Stimulated activated CD4-positive, alpha-beta T cell treated with anti-CD3 and anti-CD28 coated beads, Interleukin-1b, Interleukin-23, amount 100 ng/mL, for 24 hours (primary cell): ENCODE measurements around the gene MIPOL1.
"Not testable (repeated sequence)": the region's sequence is repeated elsewhere in the genome, so short reads cannot be mapped to it uniquely, and the experiment has no call there.

Experiments used
- DNase-seq, 4 experiments: peaks; one replicate each; pipeline ENCODE4 v3.0.0-alpha.2; 2020; ENCODE audit warnings: low read depth in 4 of 4, low spot score in 1 of 4

The MIPOL1 gene

DNA sequence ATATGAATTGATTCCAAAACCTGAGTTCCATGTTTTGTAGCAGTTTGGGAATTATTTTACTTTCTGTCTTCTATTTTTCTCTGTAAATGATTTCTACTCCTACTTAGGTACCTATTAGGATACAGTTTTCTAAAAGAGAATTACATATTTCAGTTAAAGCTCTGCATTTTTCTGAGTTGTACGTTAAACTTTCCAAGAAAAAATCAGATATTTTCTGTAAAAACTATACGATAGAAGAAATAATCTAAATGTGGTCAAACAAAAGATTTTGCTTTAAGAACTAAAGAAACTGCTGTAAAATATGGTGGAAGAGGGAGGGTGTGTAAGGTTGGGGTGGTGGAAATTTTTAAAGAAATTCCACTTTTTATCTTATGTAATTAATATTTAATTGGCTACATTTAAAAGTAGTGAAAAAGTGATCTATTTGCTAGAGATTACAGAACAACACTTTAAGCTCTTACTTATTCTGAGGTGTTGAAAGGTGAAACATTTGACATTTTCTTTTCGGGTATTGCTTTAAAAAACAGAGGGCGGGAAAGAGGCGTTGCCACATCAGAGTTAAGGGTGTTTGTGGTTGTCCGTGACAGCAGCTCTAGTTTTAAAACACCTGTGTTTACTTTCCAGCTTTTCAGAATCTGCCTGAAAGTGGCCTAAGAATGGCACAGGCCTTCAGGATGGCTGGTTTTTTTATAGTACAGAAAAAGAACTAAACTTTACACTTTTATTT lies 187.3 kb downstream of the MIPOL1 start:
- no peak for DNase-seq

DNA sequence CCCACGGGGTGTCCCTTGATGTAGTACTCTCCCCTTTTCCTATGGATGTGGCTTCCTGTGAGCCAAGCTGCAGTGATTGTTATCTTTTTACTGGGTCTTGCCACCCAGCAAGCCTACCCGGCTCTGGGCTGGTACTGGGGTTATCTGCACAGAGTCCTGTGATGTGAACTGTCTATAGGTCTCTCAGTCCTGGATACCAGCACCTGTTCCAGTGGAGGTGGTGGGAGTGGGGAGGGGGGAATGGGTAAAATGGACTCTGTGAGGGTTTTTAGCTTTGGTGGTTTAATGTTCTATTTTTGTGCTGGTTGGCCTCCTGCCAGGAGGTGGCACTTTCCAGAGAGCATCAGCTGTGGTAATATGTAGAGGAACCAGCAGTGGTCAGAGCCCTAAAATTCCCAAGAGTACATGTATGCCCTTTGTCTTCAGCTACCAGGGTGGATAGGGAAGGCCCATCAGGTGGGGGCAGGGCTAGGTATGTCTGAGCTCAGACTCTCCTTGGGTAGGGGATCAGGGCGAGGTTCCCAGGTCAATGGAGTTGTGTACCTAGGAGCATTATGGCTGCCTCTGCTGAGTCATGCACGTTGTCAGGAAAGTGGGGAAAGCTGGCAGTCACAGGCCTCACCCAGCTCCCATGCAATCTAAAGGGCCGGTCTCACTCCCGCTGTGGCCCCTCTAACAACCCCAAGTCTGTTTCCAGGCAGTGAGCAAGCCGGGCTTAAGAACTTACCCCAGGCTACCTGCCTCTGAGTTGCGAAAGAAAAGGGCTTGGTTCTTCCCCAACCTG lies 199.6 kb downstream of the MIPOL1 start:
- not testable (repeated sequence) for DNase-seq

DNA sequence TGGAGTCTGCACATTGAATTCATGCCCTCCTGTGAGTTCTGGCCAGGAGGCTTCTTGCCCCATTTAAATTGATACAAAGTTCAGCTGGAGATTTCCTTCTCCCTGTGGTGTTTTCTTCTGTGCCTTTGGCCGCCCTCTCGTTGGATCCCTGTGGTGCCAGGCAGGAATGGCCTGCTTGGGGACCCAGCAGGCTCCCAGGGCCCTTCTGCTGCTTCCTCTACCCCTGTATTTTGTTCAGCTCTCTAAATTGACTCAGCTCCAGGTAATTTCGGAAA lies 200.1 kb downstream of the MIPOL1 start:
- no peak for DNase-seq

DNA sequence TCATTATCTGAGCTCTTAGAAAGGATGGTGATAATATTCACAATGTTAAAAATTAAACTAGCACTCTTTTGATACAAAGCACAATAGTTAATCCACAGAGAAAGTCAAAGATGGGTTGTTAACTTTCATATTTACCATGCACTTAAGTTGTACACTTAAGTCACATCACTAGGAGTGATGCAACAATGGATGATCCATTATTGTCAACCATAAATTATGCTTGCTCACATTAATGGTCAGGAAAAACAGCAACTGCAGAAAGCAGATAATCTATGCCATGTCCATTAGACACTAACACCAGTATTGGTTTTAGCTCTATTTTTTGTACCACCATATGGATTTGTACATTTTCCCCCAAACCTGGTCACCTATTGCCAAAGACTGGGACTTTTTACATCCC lies 201.8 kb downstream of the MIPOL1 start:
- no peak for DNase-seq

DNA sequence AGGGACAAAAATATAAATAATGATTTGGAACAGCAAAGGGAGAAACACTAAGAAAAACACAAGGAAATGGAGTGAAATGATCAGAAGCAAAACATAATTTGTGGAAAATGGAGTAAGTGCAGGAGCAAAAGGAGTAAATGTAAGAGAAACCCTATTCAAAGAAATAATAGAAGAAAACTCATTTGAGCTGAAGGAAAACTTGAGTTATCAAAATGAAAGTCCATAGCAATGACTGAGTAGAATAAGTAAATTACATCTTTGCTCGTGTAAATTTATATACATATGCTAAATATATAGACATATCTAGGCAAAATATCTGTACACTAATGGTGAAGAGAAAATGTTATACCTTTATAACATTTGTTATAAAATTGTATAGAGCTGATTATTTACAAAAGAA lies 203.4 kb downstream of the MIPOL1 start:
- no peak for DNase-seq

DNA sequence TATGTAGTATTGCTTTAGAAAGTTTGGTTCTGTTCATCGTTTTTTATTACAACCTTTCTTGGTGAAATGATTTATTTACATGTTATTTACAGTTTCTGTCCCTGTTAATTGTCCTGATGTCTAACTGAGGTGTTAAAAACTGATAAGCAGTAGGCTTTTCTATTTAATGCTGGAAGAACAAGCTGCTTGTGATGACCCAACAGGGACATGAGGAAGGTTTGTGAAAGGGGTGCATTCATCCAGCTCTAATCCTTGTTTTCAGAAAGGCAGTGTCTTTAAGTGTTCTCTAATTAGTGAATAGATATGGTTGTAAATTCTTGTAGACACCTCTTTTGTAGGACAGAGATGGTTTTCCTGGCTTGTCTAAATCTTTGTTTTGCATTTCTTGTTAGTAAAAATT lies 205.9 kb downstream of the MIPOL1 start:
- no peak for DNase-seq

DNA sequence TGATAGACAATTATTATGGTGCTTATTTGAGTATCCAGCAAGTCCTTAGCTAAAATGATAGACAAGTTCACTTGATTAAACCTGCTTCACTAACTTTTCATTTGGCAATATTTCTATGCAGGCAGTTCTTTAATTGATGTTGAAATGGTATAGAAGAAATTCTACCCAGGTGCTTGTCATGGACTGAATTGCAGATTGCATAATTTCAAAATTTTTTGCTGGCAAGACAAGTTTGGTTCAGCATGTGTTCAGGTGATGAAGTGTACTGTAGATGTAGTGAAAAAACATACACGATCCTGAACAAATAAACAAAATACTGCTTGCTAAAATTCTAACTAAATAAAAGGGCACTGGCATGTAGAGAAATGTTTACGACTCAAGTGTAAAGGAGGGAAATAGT lies 208.4 kb downstream of the MIPOL1 start:
- no peak for DNase-seq

DNA sequence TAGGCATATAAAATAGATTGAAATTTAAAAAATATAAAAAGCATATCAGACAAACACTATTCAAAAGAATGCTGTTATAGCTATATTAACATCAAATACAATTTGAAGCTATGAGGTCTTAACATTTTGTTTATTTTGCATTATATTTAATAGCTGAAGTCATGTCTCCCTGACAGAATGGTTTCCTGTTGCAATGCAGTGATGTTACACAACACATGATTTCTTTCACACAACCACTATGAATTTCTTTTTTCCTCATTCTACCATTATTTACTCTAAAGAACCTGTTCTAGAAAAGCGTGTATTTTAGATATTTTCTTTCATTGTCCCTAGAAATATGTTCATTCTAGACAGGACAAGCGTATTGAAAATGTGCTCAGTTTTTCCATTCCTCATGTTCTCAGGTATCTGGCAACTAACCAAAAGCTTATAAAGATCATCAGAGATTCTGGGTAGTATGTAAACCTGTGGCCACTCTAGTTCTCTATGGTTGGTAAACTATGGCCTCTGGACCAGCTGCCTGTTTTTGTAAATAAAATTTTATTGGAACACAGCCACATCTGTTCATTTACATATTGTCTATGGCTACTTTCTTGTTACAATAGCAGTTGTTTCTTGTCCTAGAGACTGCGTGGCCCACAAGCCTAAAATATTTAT lies 213.5 kb downstream of the MIPOL1 start:
- no peak for DNase-seq

DNA sequence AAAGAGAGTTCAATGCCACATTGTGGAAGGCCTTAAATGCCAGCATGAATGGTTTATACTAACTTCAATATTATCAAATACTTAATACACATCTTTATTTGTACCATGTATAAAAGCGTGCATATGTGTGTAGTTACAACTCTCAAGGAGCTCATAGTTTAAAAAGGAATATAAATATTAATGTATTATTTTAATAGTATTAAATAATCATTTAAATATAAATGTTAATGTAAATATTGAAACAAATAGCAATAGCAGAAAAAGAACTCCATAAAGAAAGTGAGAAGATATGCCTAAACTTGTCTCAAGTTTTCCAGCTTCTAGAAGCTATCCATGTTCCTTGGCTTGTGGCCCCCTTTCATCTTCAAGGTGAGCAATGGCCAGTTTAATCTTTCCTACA lies 215.3 kb downstream of the MIPOL1 start:
- DNase-seq, result no peak

DNA sequence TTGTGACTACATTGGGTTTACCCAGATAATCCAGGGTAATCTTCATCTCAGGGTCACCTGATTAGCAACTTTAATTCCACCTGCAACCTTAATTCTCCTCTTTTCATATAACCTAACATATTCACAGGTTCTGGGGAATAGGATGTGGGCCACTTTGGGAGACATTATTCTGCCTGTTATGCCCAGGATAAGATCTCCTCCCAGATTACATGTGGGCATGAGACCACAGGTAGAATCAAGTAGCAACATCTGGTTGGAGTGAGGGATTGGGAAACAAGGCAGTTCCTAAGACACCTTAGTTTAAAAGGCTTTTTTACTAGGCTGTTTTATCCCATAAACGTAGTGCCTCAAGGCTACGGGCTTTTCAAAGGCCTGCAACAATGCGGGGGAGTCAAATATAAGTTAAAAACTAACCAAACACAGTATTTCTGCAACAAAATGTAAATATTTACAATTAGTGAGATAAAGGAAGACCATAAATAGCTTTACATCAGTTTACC lies 215.8 kb downstream of the MIPOL1 start:
- no peak for DNase-seq

DNA sequence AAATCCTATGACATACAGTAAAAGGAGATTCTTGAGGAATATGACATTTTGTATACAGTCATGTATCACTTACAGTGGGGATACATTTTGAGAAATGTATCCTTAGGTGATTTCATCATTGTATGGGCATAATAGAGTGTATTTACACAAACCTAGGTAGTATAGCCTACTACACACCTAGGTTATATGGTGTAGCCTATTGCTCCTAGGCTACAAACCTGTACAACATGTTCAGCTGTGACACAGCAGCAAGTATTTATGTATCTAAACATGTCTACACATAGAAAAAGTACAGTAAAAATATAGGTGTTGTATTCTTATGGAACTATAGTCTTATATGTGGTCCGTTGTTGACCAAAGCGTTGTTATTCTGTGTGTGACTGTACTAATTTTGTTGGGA lies 218.5 kb downstream of the MIPOL1 start:
- no peak for DNase-seq

DNA sequence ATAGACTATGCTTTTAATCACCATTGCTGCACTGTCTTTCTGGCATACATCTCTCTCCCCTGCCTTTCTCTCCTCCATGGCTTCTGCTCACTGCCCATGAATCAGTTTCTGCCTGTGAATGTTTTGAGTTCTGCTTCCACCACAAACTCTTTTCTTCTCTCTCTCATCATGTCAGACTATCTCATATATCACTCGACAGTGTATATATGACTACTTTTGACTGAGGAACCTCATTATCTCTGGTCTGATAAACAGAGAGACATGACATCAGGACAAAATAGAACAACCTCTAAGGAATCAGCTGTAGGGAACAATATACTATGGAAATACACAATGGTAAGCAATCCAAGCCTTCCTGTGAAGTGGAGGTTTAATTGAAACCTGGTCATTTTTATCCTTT lies 219.4 kb downstream of the MIPOL1 start:
- DNase-seq, result no peak

DNA sequence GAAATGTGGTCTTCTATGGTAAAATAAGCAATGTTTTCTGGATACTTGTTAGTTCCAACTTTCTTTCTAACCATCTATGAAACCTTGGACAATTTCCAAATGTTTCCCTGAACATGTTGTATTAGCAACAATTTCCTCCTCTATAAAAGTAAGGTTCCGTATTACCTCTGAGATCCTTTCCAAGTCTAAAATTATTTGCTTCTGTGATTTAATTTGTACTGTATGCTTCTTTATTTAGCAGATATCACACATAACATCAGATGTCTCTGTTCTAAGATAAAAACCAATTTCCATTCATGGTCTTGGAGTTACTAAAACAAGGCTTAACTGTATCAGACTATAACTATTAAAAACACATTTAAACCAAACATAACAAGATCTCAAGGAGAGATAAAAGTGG lies 220.1 kb downstream of the MIPOL1 start:
- no peak for DNase-seq

DNA sequence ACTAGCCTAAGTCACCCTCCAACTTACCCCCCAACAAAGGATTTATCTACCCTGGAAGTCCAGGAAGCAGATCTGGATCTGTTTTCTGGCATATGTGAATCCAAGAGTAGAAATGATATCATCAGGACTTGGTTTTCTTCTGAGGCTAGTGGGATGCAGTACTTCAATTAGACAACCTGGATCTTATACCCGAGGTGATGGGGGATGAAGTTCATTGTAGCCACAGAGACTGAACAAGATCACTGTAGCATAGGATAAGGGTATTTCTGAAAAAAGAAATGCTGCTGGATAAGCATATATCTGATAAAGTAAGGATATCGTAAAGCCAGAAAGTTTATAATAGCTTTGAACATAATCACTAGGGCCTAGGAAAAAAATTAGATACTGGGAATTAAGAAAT lies 222.9 kb downstream of the MIPOL1 start:
- DNase-seq, result no peak

DNA sequence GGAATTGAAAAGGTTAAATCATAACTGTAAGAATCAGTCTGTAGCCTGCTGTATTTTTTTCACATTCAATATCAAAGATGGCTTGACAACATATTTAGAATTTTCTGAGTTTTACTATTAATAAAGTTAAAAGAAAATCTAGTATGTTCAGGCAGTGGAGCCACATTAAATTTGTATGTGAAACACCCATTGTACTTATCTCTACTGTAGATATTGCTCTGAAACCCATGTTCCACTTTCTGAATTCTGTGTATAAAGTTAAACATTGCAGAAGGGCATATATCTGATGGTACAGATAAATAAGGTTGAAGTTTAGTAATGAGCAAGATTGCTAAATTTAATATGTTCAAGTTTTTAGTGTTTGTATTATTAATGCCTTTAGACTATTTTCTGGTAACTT lies 224.6 kb downstream of the MIPOL1 start:
- no peak for DNase-seq

DNA sequence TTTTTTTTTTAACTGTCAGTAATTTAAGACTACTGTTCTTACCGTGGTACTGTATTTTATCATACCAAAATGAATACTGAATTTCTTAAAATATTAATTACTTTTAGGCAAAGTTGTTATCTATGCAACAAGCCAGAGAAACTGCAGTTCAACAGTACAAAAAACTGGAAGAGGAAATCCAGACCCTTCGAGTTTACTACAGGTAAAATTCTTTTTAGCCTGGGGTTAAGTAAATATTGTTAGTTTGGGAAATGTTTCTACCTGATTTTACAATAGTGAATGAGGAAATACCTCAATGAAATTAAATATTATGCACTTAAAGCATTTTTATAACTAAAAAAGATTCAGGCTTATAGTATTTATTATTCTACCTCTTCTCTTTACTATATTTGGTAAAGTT lies 225.0 kb downstream of the MIPOL1 start:
- DNase-seq, result no peak

DNA sequence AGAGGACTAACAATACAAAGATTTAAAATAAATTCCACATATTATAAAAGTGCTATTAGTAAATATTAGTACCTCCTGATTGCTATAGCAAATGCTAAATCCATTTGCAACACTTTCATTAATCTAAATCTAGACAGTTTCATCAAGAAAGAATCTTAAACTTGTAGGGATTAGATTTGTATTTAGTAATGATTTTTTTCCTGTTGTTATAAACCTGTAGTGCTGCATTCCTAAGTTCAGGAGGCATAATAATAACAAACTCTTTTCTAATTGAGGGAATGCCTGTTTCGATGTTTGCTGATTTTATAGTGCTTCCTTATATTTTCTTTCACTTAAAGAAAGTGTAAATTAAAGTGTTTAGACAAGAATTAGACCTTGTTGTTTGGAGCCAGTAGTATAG lies 231.2 kb downstream of the MIPOL1 start:
- DNase-seq, result no peak

DNA sequence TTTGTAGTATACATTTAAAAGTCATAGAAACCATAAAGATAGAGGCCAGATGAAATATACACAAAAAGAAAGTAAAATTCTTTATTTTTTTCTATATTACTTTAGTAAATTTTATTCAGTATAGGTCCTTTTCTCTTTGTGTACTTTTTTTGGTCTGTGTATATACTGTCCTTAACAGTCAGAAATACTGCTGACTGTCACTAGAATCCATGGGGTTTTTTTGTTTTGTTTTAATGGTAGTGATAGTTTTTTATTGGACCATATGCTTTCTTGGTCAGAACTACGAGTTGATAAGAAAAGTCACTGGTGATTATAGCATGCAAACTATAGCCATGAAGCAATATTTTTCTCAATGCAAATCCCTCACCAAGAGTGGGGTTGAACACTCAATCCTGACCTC lies 231.9 kb downstream of the MIPOL1 start:
- no peak for DNase-seq

DNA sequence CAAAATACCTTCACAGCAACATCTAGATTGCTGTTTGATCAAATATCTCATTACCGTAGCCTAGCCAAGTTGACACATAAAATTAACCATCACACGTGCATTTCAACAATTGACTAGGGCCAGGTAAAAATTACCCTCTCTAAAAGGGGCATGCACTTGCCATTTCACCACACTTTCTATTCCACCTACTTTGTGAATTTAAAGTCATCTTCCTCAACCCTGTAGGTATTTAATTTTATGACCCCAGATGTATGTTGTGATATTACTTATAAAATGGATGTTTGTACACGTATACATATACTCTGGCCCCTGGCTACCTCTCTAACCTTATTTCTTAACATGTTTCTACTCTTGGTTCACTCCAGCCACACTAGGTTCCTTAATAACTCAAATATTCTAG lies 237.1 kb downstream of the MIPOL1 start:
- no peak for DNase-seq

DNA sequence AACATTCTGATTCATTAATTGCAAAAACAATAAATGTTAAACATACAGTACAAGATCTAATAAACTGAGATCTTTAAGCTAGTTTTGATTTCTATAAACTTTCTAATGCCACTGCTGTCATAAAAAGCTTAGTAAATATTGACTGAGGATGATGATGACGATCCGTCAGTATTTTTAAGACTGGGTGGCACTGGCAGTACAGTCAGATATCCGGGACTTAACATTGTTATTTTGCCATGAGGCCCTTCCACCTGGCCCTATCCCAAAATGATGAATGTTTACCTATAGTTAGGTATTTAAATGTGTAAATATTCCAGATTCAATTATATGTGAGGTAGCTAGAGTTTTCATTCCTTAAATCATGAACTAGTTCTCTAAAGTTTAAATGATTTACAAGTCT lies 238.8 kb downstream of the MIPOL1 start:
- no peak for DNase-seq

DNA sequence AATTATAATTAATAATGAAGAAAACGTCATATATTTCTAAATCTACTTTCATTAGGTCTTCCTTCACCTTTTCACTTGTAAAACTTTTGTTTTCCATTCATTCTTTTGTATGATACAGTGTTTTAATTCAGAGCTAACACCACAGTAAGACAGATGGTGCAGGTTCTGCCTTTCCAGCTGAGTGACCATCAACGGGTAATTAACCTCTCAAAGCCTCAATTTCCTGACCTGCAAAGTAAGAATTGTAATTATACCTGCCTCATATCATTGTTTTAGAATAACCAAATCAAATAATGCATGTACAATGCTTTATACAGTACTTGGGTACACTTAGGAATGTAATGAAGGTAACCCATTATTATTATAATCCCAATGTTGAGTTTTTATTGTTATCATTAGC lies 239.8 kb downstream of the MIPOL1 start:
- no peak for DNase-seq

DNA sequence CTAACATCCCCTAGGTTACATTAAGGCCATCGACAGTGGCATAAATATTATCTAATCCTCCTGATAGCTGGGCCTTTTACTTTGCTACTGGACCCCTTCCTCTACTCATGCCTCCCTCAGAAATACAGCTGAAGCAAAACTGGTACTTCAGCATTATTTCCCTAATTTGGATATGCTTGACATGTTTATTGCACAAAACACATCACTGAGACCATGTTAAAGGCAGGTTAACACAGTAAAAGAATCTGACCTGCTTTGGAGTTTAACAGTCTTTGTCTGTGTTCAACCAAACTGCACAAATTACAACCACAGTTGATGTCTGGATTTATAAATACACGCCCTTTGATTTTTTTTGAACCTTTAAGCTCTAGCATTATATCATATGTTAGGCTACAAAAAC lies 240.7 kb downstream of the MIPOL1 start:
- DNase-seq, result no peak
